Measurements from ENCODE around the gene EPHB6. TPM values are rescaled to one million over a fixed set of nuclear protein-coding genes. Genes with fewer than 3 reads are reported as not detected.

EPHB6 gene
- total RNA-seq, 5 donors from 2014 or later (not counting 1 experiment from before 2014, with no cell fraction given): 37.2 to 76.2 (median 62.3) TPM

DNA sequence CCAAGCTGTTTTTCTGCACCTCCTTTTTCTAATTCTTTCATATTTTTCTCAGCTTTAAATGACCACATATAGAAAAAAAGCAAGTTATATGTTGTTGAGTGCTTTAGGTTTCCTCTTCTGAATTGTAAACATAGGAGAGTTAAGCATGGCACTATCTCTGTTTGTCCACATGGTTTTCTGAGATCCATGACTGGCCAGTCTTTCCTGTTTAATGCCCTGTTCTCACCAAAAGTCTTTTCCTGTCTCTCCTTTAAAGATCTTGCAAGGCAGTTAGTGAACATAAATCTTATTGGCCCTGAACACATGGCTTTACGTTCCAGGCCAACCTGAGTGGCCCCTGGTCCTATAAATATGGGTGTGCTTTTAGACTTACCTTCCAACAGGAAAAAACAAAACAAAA lies 59.2 kb downstream of the EPHB6 start:
- Mint-ChIP-seq H3K36me3 (no peaks in the 10 kb centered on the region), H3K9me3 (no peaks in the 10 kb centered on the region), H3K4me3 (no peak overlapping the region), H3K27ac (no peak overlapping the region), H3K4me1 (no peaks in the 10 kb centered on the region), H3K27me3 (peaks cover 15 to 25% of the 10 kb centered on the region in 2 donors)
- no peak for DNase-seq
- no peak overlapping the region for H3K27ac ChIP-seq (ENCODE audit: low read length)
- H3K4me3 ChIP-seq (ENCODE audit: control insufficient read depth in 1 of 2, extremely low read depth in 1 of 2, low read length in 1 of 2): no peak overlapping the region
- no peaks in the 10 kb centered on the region for H3K9me3 ChIP-seq
- WGBS (ENCODE audit: insufficient coverage): no CpG with 5 or more reads among the region's 1 CpG
- no peaks in the 10 kb centered on the region for H3K4me1 ChIP-seq (ENCODE audit: control insufficient read depth in 1 of 2, extremely low read depth in 1 of 2, insufficient read depth in 2 of 2, low read length in 2 of 2)
- ChIA-PET POLR2A (no interaction called here), CTCF (no interaction called here)
- no peak for ATAC-seq (replicated peaks in 1 of 4)
- H3K36me3 ChIP-seq (ENCODE audit: control insufficient read depth in 2 of 2, extremely low read depth in 1 of 2, insufficient read depth in 1 of 2, low read length in 1 of 2): no peaks in the 10 kb centered on the region
- peaks cover 0 to 26% of the 10 kb centered on the region in 2 experiments for H3K27me3 ChIP-seq (replicated peaks in 1 of 2; ENCODE audit: control insufficient read depth in 2 of 2, extremely low read depth in 1 of 2, insufficient read depth in 2 of 2, low read length in 1 of 2)

DNA sequence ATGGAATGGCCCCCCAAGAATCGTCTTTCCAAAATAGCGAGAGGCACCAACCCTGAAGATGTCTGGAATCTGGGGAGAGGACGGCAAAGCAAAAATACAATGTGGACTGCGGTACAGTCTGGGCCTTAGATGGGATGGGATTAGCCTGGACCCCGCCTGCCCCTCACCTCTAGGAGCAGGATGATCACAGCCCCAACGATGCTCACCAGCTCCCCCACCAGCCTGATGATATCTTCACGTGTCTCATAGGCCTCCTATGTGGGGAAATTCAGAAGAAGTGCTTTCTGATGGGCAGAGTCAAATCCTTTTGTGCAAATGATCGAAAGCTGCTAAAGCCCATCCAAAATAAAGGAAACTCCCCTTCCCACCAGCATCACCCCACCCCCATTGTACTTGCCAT lies 60.4 kb downstream of the EPHB6 start:
- no peaks in the 10 kb centered on the region for H3K4me1 ChIP-seq (ENCODE audit: control insufficient read depth in 1 of 2, extremely low read depth in 1 of 2, insufficient read depth in 2 of 2, low read length in 2 of 2)
- ChIA-PET CTCF (interaction anchor here in 1 of 2 donors (0.6 kb wide), 1 partner anchor 197 kb away, joined by 4 read pairs; no protein-coding TSS in a partner anchor), POLR2A (no interaction called here)
- H3K36me3 ChIP-seq (ENCODE audit: control insufficient read depth in 2 of 2, extremely low read depth in 1 of 2, insufficient read depth in 1 of 2, low read length in 1 of 2): no peaks in the 10 kb centered on the region
- no peaks in the 10 kb centered on the region for H3K9me3 ChIP-seq
- no peaks in the 10 kb centered on the region for H3K9me3 Mint-ChIP-seq
- peaks cover 0 to 21% of the 10 kb centered on the region in 2 experiments for H3K27me3 ChIP-seq (replicated peaks in 1 of 2; ENCODE audit: control insufficient read depth in 2 of 2, extremely low read depth in 1 of 2, insufficient read depth in 2 of 2, low read length in 1 of 2)
- no peak overlapping the region for H3K27ac ChIP-seq (ENCODE audit: low read length)
- peaks cover 8 to 20% of the 10 kb centered on the region in 2 donors for H3K27me3 Mint-ChIP-seq
- H3K36me3 Mint-ChIP-seq: no peaks in the 10 kb centered on the region
- no peak overlapping the region for H3K4me3 Mint-ChIP-seq
- ATAC-seq (replicated peaks in 1 of 4) (no peak), DNase-seq (no peak)
- no peak overlapping the region for H3K4me3 ChIP-seq (ENCODE audit: control insufficient read depth in 1 of 2, extremely low read depth in 1 of 2, low read length in 1 of 2)
- no peaks in the 10 kb centered on the region for H3K4me1 Mint-ChIP-seq
- H3K27ac Mint-ChIP-seq: no peak overlapping the region
- 80% methylated on average over 3 of the region's 8 CpGs for WGBS (ENCODE audit: insufficient coverage)

DNA sequence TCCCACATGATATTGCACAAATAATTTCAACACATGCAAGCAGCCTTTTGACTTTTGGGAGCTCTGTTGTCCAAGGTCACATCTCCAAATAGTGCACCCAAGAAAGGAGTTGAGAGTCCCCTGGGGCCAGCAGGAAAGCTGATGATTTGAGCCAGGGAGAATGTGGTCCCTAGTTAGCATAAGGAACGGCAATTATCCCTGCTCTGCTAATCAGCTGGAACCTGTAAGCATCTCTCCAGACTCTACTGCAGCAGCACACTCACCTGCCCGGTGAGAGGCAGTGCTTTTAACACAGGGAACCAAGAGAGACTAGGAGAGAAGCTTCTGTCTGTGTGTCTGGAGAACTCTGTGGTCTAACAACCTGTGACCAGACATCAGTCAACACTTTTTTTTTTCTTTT lies 61.6 kb downstream of the EPHB6 start:
- H3K27me3 Mint-ChIP-seq: peaks cover 1 to 18% of the 10 kb centered on the region in 2 donors
- ChIA-PET CTCF (interaction anchor here in 1 of 2 donors (0.6 kb wide), 1 partner anchor 417 kb away, joined by 4 read pairs; no protein-coding TSS in a partner anchor), POLR2A (no interaction called here)
- no peaks in the 10 kb centered on the region for H3K9me3 ChIP-seq
- no peak overlapping the region for H3K4me3 ChIP-seq (ENCODE audit: control insufficient read depth in 1 of 2, extremely low read depth in 1 of 2, low read length in 1 of 2)
- ATAC-seq (replicated peaks in 1 of 4) (no peak), DNase-seq (no peak)
- H3K4me1 ChIP-seq (ENCODE audit: control insufficient read depth in 1 of 2, extremely low read depth in 1 of 2, insufficient read depth in 2 of 2, low read length in 2 of 2): no peaks in the 10 kb centered on the region
- H3K27me3 ChIP-seq (replicated peaks in 1 of 2; ENCODE audit: control insufficient read depth in 2 of 2, extremely low read depth in 1 of 2, insufficient read depth in 2 of 2, low read length in 1 of 2): peaks cover 0 to 17% of the 10 kb centered on the region in 2 experiments
- H3K4me1 Mint-ChIP-seq: no peaks in the 10 kb centered on the region
- no peaks in the 10 kb centered on the region for H3K9me3 Mint-ChIP-seq
- no peak overlapping the region for H3K4me3 Mint-ChIP-seq
- H3K36me3 Mint-ChIP-seq: no peaks in the 10 kb centered on the region
- no peak overlapping the region for H3K27ac Mint-ChIP-seq
- no peak overlapping the region for H3K27ac ChIP-seq (ENCODE audit: low read length)
- no CpG with 5 or more reads among the region's 2 CpGs for WGBS (ENCODE audit: insufficient coverage)
- H3K36me3 ChIP-seq (ENCODE audit: control insufficient read depth in 2 of 2, extremely low read depth in 1 of 2, insufficient read depth in 1 of 2, low read length in 1 of 2): no peaks in the 10 kb centered on the region

DNA sequence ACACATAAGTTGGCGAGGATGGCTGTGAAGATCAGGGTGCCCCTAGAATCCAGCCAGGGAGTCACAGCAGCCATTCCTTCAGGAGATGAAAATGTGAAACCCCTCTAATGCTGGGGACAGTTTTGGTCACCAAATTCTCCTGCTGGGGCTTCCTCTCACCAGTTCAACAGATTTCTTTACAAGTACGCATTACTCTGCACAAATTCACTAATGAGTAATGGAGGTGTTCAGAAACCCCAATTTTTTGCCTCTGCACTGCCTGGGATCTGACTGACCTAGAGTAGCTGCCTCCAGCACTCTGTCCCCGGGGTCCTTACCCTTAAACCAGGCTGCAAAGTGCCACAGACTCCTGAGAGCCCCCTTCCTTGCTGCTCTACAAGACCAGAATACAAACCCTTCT lies 62.6 kb downstream of the EPHB6 start:
- Histone ChIP-seq H3K4me3 (ENCODE audit: control insufficient read depth in 1 of 2, extremely low read depth in 1 of 2, low read length in 1 of 2) (no peak overlapping the region), H3K4me1 (ENCODE audit: control insufficient read depth in 1 of 2, extremely low read depth in 1 of 2, insufficient read depth in 2 of 2, low read length in 2 of 2) (no peaks in the 10 kb centered on the region), H3K36me3 (ENCODE audit: control insufficient read depth in 2 of 2, extremely low read depth in 1 of 2, insufficient read depth in 1 of 2, low read length in 1 of 2) (no peaks in the 10 kb centered on the region), H3K9me3 (no peaks in the 10 kb centered on the region), H3K27me3 (replicated peaks in 1 of 2; ENCODE audit: control insufficient read depth in 2 of 2, extremely low read depth in 1 of 2, insufficient read depth in 2 of 2, low read length in 1 of 2) (peaks cover 0 to 17% of the 10 kb centered on the region in 2 experiments), H3K27ac (ENCODE audit: low read length) (no peak overlapping the region)
- WGBS (ENCODE audit: insufficient coverage): no CpG with 5 or more reads among the region's 3 CpGs
- Mint-ChIP-seq H3K9me3 (no peaks in the 10 kb centered on the region), H3K27ac (no peak overlapping the region), H3K4me3 (no peak overlapping the region), H3K4me1 (no peaks in the 10 kb centered on the region), H3K27me3 (peaks cover 0 to 14% of the 10 kb centered on the region in 2 donors), H3K36me3 (no peaks in the 10 kb centered on the region)
- DNase-seq (no peak), ATAC-seq (replicated peaks in 1 of 4) (no peak)
- ChIA-PET CTCF (no interaction called here), POLR2A (no interaction called here)

DNA sequence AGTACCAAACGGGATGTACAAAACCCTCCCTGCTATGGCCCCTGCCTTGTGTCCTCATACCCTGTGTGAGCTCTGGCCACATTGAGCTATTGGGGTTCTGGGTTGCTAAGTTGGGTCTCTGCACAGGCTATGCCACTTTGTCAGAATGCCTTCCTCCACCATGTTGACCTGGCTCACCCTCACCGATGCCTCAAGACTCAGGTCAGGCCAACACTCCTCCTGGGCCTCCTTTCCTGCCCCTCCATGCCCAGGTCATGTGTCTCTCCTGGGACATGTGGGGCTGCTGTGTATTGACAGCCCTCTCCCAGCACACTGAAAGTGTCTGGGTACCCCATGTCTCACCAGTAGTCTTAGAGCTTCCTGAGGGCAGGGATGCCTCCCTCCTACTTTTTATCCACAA lies 64.0 kb downstream of the EPHB6 start:
- Histone ChIP-seq H3K27me3 (replicated peaks in 1 of 2; ENCODE audit: control insufficient read depth in 2 of 2, extremely low read depth in 1 of 2, insufficient read depth in 2 of 2, low read length in 1 of 2) (peaks cover 0 to 17% of the 10 kb centered on the region in 2 experiments), H3K4me1 (ENCODE audit: control insufficient read depth in 1 of 2, extremely low read depth in 1 of 2, insufficient read depth in 2 of 2, low read length in 2 of 2) (no peaks in the 10 kb centered on the region), H3K4me3 (ENCODE audit: control insufficient read depth in 1 of 2, extremely low read depth in 1 of 2, low read length in 1 of 2) (no peak overlapping the region), H3K9me3 (no peaks in the 10 kb centered on the region), H3K36me3 (ENCODE audit: control insufficient read depth in 2 of 2, extremely low read depth in 1 of 2, insufficient read depth in 1 of 2, low read length in 1 of 2) (no peaks in the 10 kb centered on the region), H3K27ac (ENCODE audit: low read length) (no peak overlapping the region)
- ChIA-PET POLR2A (interaction anchor here in 1 of 2 donors (0.9 kb wide), 1 partner anchor 24 kb away, joined by 3 read pairs; no protein-coding TSS in a partner anchor), CTCF (no interaction called here)
- no peak overlapping the region for H3K4me3 Mint-ChIP-seq
- no peaks in the 10 kb centered on the region for H3K9me3 Mint-ChIP-seq
- H3K27me3 Mint-ChIP-seq: peaks cover 0 to 10% of the 10 kb centered on the region in 2 donors
- no peak for ATAC-seq (replicated peaks in 1 of 4)
- 80% methylated on average over 1 of the region's 2 CpGs for WGBS (ENCODE audit: insufficient coverage)
- H3K27ac Mint-ChIP-seq: no peak overlapping the region
- no peak for DNase-seq
- H3K4me1 Mint-ChIP-seq: no peaks in the 10 kb centered on the region
- H3K36me3 Mint-ChIP-seq: no peaks in the 10 kb centered on the region

DNA sequence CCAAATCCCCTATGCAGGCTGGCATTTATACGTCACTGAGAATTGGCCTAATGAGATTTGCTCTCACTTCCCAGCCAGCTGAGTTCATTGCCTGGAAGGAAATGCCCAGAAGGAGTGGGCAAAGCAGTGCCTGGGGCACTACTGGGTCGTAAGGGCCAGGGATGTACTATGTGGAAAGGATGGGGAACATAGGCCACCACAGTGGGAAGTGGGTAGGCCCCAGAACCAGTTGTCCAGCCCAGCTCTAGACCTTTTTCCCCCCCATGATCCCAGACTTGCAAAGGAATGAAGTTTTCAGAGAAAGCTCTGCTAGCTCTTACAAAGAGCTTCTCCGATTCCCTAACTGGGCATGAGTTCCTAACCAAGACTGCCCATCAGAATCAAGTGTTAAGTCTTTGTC lies 64.8 kb downstream of the EPHB6 start:
- H3K4me1 Mint-ChIP-seq: no peaks in the 10 kb centered on the region
- peaks cover 0 to 4% of the 10 kb centered on the region in 2 donors for H3K27me3 Mint-ChIP-seq
- H3K27ac Mint-ChIP-seq: no peak overlapping the region
- ChIA-PET CTCF (no interaction called here), POLR2A (no interaction called here)
- Histone ChIP-seq H3K27me3 (replicated peaks in 1 of 2; ENCODE audit: control insufficient read depth in 2 of 2, extremely low read depth in 1 of 2, insufficient read depth in 2 of 2, low read length in 1 of 2) (peaks cover 0 to 15% of the 10 kb centered on the region in 2 experiments), H3K9me3 (no peaks in the 10 kb centered on the region), H3K4me1 (ENCODE audit: control insufficient read depth in 1 of 2, extremely low read depth in 1 of 2, insufficient read depth in 2 of 2, low read length in 2 of 2) (no peaks in the 10 kb centered on the region), H3K36me3 (ENCODE audit: control insufficient read depth in 2 of 2, extremely low read depth in 1 of 2, insufficient read depth in 1 of 2, low read length in 1 of 2) (no peaks in the 10 kb centered on the region), H3K4me3 (ENCODE audit: control insufficient read depth in 1 of 2, extremely low read depth in 1 of 2, low read length in 1 of 2) (no peak overlapping the region), H3K27ac (ENCODE audit: low read length) (no peak overlapping the region)
- ATAC-seq (replicated peaks in 1 of 4) (no peak), DNase-seq (no peak)
- no peaks in the 10 kb centered on the region for H3K9me3 Mint-ChIP-seq
- H3K4me3 Mint-ChIP-seq: no peak overlapping the region
- H3K36me3 Mint-ChIP-seq: no peaks in the 10 kb centered on the region
- 80% methylated on average over 2 of the region's 3 CpGs for WGBS (ENCODE audit: insufficient coverage)
